Keratinocyte (primary cell): ENCODE data around the gene SELENOW. TPM values are rescaled to one million over a fixed set of nuclear protein-coding genes. Genes with fewer than 3 reads are reported as not detected.

Source experiments
- DNase-seq: peaks from one replicate; pipeline ENCODE4 v3.0.0-alpha.2; 2011; ENCODE audit warnings: low read depth, missing footprints, low spot score
- FAIRE-seq: peaks from 2 replicates; lab custom pipeline; 2011; peaks lifted over from hg19 to GRCh38; lab: Jason Lieb, UNC
- H2AFZ ChIP-seq: 2 replicates; pipeline ENCODE4 v1.6.0; 2012; ENCODE audit warnings: low read length, control low read depth, inconsistent platforms; ENCODE audit not compliant: control insufficient read depth
- H3K27ac ChIP-seq: 2 replicates; pipeline ENCODE4 v1.5.1; 2011; ENCODE audit warnings: low read length; ENCODE audit not compliant: control insufficient read depth, insufficient read depth
- H3K27me3 ChIP-seq: 3 replicates; pipeline ENCODE4 v1.6.0; 2011; ENCODE audit warnings: low read length; ENCODE audit not compliant: control insufficient read depth, insufficient read depth; ENCODE audit errors: extremely low read depth
- H3K36me3 ChIP-seq, 2 experiments: 2 replicates in 1 of 2; 3 replicates in 1 of 2; pipeline ENCODE4 v1.5.1; 2011; ENCODE audit warnings: low read length in 2 of 2, mild to moderate bottlenecking in 1 of 2; ENCODE audit not compliant: control insufficient read depth in 2 of 2, insufficient read depth in 2 of 2; ENCODE audit errors: extremely low read depth in 1 of 2
- H3K4me1 ChIP-seq: 3 replicates; pipeline ENCODE4 v1.5.1; 2011; ENCODE audit warnings: low read length; ENCODE audit not compliant: control insufficient read depth, insufficient read depth; ENCODE audit errors: extremely low read depth
- H3K4me2 ChIP-seq: 3 replicates; pipeline ENCODE4 v1.6.0; 2011; ENCODE audit warnings: low read depth, low read length; ENCODE audit not compliant: control insufficient read depth, insufficient read depth; ENCODE audit errors: extremely low read depth
- H3K4me3 ChIP-seq, 3 experiments: fragments of 200-600 bp in 1 of 3; sonication (generic) in 1 of 3; 2 replicates in 2 of 3; 3 replicates in 1 of 3; pipeline ENCODE4 v1.5.1; 2011 to 2016; ENCODE audit warnings: low read length in 3 of 3, mild to moderate bottlenecking in 3 of 3, control low read depth in 2 of 3, inconsistent platforms in 1 of 3, low read depth in 1 of 3, mixed read lengths in 1 of 3, mixed run types in 1 of 3, moderate library complexity in 1 of 3; ENCODE audit not compliant: control insufficient read depth in 2 of 3, insufficient read depth in 2 of 3; ENCODE audit errors: extremely low read depth in 1 of 3
- H3K79me2 ChIP-seq: 2 replicates; pipeline ENCODE4 v1.6.0; 2012; ENCODE audit warnings: low read length; ENCODE audit not compliant: control insufficient read depth, insufficient read depth
- H3K9ac ChIP-seq: 3 replicates; pipeline ENCODE4 v1.6.0; 2011; ENCODE audit warnings: low read length; ENCODE audit not compliant: control insufficient read depth, insufficient read depth; ENCODE audit errors: extremely low read depth
- H3K9me1 ChIP-seq: 3 replicates; pipeline ENCODE4 v1.6.0; 2011; ENCODE audit warnings: low read length; ENCODE audit not compliant: control insufficient read depth, insufficient read depth; ENCODE audit errors: extremely low read depth
- H3K9me3 ChIP-seq: 2 replicates; pipeline ENCODE4 v1.5.1; 2012; ENCODE audit warnings: low read depth, low read length; ENCODE audit not compliant: control insufficient read depth
- H4K20me1 ChIP-seq: 3 replicates; pipeline ENCODE4 v1.6.0; 2011; ENCODE audit warnings: low read length; ENCODE audit not compliant: control insufficient read depth, insufficient read depth; ENCODE audit errors: extremely low read depth
- EZH2 ChIP-seq: IDR thresholded peaks from one replicate; pipeline ENCODE4 v1.6.1; 2012; ENCODE audit warnings: inconsistent platforms, mild to moderate bottlenecking, low read length, moderate library complexity
- dilution Hi-C: fragments of 300-500 bp; cut with MboI; formaldehyde crosslinking; loops from one replicate; pipeline ENCODE4 v1.7.0; 2020; ENCODE audit warnings: low sequenced_read_pairs; ENCODE audit not compliant: extremely low pct_ligation_motif_present
- polyA plus RNA-seq, 5 experiments: library from polyadenylated mRNA; depleted of rRNA in 3 of 5; stranded (reverse) in 3 of 5; stranded (forward) in 1 of 5; unstranded in 1 of 5; fragments of >200 nt; gene quantifications; 1 replicate in 1 of 5; 2 replicates in 3 of 5; 3 replicates in 1 of 5; pipeline versions ENCODE4 v1.2.1 to v1.2.3, GENCODE V29; 2011 to 2012; ENCODE audit warnings: missing spikeins in 2 of 5, low read depth in 1 of 5, low replicate concordance in 1 of 5
- TF ChIP-seq, protein P1 (sequence below), 3 experiments: IDR thresholded peaks in 1 of 3; conservative IDR thresholded peaks in 1 of 3; optimal IDR thresholded peaks in 1 of 3; 2 replicates in 2 of 3; 3 replicates in 1 of 3; pipeline versions ENCODE3 to v1.5.1; 2011; ENCODE audit warnings: low read length in 3 of 3, mild to moderate bottlenecking in 3 of 3, moderate library complexity in 2 of 3, control low read depth in 1 of 3, inconsistent platforms in 1 of 3; ENCODE audit not compliant: insufficient read depth in 2 of 3; ENCODE audit errors: extremely low read depth in 1 of 3

Gene SELENOW
- polyA plus RNA-seq, 1 donor (not counting 4 experiments of a cell fraction or from before 2014, with no cell fraction given): 509 TPM

DNA sequence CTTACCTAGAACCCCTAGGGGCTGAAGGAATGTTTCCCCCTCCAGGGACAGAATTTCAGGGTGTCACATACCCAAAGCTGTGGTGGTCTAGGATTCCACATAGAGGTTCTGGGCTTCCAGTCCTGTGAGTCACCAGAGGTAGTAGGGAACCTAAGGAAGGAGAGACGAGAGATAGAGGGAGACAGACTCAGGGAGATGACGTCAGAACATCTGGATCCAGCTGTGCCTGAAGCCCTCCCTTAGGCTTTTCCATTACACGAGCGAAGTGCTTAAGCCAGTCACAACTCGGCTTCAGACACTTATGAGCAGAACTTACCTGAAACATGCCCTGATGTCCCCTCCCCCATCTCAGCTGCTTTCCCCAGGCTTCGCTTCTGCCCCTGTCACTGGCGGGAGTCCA, 11.8 kb upstream of the SELENOW start:
- no peaks in the 10 kb centered on the region for H3K27me3 ChIP-seq
- no peak overlapping the region for H3K9ac ChIP-seq
- H3K36me3 ChIP-seq: no peaks in the 10 kb centered on the region
- H3K27ac ChIP-seq: no peak overlapping the region
- dilution Hi-C loops: no loop called here
- H2AFZ ChIP-seq: no peak overlapping the region
- no peaks in the 10 kb centered on the region for H3K9me3 ChIP-seq
- H4K20me1 ChIP-seq: no peaks in the 10 kb centered on the region
- H3K79me2 ChIP-seq: no peaks in the 10 kb centered on the region
- DNase-seq: no peak
- H3K4me2 ChIP-seq: no peak overlapping the region
- no peaks in the 10 kb centered on the region for H3K4me1 ChIP-seq
- no peak for TF ChIP-seq EZH2
- TF ChIP-seq, protein P1, sequence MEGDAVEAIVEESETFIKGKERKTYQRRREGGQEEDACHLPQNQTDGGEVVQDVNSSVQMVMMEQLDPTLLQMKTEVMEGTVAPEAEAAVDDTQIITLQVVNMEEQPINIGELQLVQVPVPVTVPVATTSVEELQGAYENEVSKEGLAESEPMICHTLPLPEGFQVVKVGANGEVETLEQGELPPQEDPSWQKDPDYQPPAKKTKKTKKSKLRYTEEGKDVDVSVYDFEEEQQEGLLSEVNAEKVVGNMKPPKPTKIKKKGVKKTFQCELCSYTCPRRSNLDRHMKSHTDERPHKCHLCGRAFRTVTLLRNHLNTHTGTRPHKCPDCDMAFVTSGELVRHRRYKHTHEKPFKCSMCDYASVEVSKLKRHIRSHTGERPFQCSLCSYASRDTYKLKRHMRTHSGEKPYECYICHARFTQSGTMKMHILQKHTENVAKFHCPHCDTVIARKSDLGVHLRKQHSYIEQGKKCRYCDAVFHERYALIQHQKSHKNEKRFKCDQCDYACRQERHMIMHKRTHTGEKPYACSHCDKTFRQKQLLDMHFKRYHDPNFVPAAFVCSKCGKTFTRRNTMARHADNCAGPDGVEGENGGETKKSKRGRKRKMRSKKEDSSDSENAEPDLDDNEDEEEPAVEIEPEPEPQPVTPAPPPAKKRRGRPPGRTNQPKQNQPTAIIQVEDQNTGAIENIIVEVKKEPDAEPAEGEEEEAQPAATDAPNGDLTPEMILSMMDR (optimal IDR thresholded peaks at IDR 0.05 in 1 of 3, IDR thresholded peaks at IDR 0.05 in 1 of 3, conservative IDR thresholded peaks at IDR 0.05 in 1 of 3; ENCODE audit: extremely low read depth in 1 of 3, insufficient read depth in 2 of 3, low read length in 3 of 3): no peak
- no peak overlapping the region for H3K4me3 ChIP-seq
- H3K9me1 ChIP-seq: no peaks in the 10 kb centered on the region
- no peak for FAIRE-seq

DNA sequence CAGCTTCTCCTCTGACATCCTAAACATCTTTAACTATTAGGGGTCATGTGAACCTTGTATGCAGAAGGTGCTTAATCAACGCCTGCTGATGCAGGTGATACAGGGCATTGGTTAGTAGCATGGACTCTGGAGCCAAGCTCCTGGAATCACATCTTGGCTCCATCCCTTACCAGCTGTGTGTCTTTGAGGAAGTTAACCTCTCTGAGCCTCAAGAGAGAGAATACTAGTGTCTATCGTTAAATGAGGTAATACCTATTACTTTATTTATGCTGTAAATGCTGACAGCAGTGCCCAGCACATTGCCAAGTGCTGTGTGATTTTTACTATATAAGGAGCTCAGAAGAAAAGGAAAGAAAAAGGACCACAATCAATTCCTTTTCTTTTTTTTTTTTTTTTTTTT, 11.2 kb upstream of the SELENOW start:
- Histone ChIP-seq H3K4me1 (no peaks in the 10 kb centered on the region), H3K4me3 (no peak overlapping the region), H3K36me3 (no peaks in the 10 kb centered on the region), H2AFZ (no peak overlapping the region), H3K79me2 (no peaks in the 10 kb centered on the region), H3K4me2 (no peak overlapping the region), H3K27me3 (no peaks in the 10 kb centered on the region), H3K9me3 (no peaks in the 10 kb centered on the region), H3K27ac (no peak overlapping the region), H3K9me1 (no peaks in the 10 kb centered on the region), H4K20me1 (no peaks in the 10 kb centered on the region), H3K9ac (no peak overlapping the region)
- no peak for DNase-seq
- no peak for FAIRE-seq
- dilution Hi-C loops: no loop called here
- TF ChIP-seq EZH2: no peak
- TF ChIP-seq, protein P1 (optimal IDR thresholded peaks at IDR 0.05 in 1 of 3, IDR thresholded peaks at IDR 0.05 in 1 of 3, conservative IDR thresholded peaks at IDR 0.05 in 1 of 3; ENCODE audit: extremely low read depth in 1 of 3, insufficient read depth in 2 of 3, low read length in 3 of 3): no peak
